NT2/D1 (cell line): ENCODE measurements around the gene SNAP29.

Experiments
- SUZ12 ChIP-seq: IDR thresholded peaks from 2 replicates; pipeline ENCODE4 v1.6.1; 2011; ENCODE audit not compliant: insufficient read length, insufficient read depth; ENCODE audit errors: extremely low read depth
- YY1 ChIP-seq: IDR thresholded peaks from 2 replicates; pipeline ENCODE4 v1.6.1; 2011; ENCODE audit not compliant: insufficient read length, insufficient read depth
- ZNF274 ChIP-seq: IDR thresholded peaks from 2 replicates; pipeline ENCODE4 v1.6.1; 2011; ENCODE audit warnings: mild to moderate bottlenecking, low read depth, low read length

DNA sequence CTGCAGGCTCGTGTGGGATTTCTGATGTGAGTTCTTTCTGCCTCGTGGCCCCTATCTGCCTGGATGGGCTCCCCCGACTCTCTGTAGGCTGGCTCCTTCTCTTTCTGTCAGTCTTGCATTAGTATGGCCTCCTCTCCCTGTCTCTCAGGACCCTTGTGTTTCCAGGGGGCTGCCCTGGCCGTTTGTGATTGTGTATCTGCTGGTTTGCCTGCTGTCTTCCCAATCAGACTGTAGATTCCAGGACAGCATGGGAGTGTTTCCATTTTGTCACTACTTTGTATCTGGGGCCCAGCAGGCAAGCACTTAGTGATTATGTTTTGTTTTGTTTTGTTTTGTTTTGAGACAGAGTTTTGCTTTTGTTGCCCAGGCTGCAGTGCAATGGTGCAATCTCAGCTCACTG is 25.6 kb downstream of the SNAP29 start:
- TF ChIP-seq ZNF274 = no peak
- no peak for TF ChIP-seq YY1
- TF ChIP-seq SUZ12 = no peak
